GM21360 (cell line): ENCODE measurements around the gene IDE.
"Not testable (repeated sequence)": the region's sequence is repeated elsewhere in the genome, so short reads cannot be mapped to it uniquely, and the experiment has no call there.

Source experiments
- ATAC-seq: cut with Tn5 transposase; IDR thresholded peaks from one replicate; pipeline ENCODE4 v1.9.1; 2021; ENCODE audit warnings: mild to moderate bottlenecking, moderate library complexity; ENCODE audit not compliant: unreplicated experiment

The IDE gene

DNA sequence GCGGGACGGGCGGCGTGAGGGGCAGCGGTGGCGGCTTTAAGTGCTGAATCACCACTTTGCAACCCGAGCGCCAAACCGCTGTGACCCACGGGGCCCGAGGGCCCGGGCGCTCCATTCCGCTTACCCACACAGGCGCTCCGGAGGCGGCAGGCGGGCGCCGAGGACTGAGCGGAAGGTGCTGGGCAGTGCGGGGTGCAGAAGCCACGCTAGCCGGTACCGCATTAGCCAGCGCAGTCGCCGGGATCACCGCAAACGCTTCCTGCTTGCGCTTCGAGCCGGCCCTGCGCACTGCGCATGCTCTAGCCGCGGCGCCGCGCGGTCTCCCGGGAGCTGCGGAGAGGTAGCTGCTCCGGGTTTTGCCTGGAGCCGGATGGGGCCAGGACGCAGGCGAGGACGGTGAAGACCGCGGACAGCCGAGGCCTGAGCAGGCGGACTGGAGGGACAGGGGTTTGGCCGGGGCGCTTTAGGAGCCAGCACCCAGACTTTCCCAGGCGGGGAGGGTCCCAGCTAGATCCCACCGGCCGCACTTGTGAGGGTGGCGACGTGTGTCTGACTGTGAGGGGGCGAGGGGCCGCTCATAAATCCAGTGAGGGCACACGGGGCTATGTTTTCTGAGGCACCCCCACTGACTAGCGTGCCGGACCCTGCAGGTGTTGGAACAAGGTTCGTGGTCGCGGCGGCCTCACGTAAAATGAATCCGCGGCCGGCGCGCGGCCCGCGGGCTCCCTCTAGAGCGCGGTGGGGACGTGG lies at the start of gene IDE:
Gene IDE (minus strand): TSS at position 296 of the 750 bp plus-strand sequence. CDS start 74 bp downstream, at position 222.
- peak; percentile 67 for ATAC-seq

DNA sequence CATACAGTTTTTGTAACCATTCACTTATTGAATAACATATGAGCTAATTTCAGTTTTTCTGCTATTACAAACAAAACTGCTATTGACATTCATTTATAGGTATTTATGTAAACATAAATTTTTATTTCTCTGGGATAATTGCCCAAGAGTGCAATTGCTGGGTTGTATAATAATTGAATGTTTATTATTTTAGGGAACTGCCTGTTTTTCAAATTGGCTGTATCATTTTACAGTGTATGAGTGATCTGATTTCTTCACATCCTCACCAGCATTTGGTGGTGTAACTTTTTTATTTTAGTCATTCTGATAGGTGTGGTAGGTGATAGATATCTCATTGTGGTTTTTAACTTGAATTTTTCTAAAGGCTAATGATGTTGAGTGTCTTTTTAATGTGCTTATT lies 45.5 kb upstream of the IDE start:
- no peak for ATAC-seq

DNA sequence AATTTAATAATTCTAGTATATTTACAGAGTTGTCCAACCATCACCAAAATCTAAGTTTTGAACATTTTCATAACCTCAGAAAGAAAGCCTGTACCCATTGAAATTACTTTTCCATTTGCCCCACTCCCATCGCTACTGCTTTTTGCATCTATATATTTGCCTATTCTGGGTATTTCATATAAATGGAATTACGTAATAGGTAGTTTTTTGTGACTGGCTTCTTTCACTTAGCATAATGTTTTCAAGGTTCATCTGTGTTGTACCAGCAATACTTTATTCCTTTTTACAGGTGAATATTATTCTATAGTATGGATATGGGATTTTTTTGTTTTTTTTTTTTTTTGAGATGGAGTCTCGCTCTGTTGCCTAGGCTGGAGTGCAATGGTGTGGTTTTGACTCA lies 41.6 kb upstream of the IDE start:
- ATAC-seq, result no peak

DNA sequence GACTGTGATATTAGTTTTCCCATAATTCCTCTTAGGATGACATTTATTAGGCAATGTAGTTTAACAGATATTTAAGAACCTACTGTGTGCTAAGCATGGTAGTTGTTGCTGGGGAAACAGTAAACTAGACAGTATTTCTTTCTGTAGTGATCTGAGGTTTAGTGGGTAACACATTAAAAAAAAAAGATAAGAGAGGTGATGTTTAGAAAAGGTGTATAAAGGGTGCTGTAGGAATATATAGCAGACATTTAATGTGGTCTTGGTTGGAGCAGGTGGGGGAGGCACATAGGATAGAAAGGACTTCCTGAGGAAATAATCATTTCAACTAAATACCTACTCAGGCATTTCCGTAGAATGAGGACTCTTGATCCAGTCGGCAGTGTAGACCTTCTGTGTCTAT lies 30.9 kb upstream of the IDE start:
- ATAC-seq, result no peak

DNA sequence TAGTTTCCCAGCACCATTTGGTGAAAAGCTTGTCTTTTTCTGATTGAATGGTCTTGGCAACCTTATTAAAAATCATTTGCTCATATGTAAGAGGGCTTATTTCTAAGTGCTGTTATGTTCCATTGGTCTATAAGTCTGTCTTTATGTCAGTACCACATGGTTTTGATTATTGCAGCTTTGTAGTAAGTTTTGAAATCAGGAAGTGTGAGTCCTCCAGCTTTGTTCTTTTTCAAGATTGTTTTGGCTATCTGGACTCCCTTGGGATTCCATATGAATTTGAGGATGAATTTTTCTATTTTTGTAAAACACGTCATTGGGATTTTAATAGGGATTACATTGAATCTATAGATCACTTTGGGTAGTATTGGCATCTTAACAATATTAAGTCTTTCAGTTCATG lies 24.4 kb upstream of the IDE start:
- no peak for ATAC-seq

DNA sequence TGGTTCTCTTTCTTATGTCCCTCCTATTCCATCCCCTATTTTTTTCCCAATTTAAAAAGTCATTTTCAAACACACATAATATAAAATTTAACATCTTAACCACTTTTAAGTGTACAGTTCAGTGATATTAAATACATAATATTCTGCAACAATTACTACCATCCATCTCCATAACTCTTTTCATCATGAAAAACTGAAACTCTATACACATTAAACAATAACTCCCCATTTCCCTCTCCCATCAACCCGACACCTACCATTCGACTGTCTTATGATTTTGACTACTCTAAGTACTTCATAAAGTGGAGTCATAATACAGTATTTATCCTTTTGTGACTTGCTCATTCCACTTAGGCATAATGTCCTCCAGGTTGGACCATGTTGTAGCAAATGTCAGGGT lies 21.6 kb upstream of the IDE start:
- no peak for ATAC-seq

DNA sequence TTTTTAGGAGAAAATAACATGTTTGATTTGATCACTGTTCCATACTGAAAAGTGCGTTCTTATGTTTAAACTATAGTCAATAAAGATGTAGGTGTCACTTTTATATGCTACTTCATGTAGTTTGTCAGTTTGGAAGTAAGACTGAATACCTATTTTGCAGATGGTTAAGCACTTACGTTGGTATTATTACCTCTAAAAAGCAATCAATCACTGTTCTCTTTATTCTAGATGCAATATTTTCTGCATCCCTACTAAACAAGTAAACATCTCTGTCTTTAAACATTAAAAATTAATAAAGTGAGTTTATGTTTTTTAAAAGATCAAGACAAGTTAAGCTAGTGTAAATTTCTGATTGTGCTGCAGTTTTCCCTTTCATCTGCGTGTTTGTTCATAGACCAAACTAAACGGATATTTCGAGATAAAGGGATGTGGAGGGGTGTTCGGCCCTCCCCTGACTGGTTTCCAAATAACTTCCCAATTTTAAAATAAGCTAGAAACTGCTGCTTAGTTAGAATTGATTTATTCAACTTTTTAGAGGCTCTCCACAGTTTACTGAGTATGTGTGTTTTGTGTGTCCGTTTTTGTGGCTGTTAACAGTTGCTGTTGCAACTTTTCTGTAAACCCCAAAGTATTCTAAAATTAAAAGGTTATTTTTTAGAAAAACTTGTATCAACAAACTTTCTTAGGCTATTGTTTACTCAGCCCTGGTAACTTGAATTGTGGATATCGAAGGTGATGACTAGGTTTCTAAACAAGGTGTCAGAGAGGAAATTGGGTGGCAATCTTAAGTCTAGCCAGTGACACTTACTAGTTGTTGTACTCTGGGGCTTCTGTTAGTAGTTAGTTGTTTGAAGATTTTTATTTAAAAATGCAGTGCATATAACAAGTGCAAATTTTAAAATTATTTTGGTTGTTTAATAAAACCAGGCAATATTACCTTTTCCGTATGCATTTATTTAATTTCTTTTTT lies 20.0 kb upstream of the IDE start:
- no peak for ATAC-seq

DNA sequence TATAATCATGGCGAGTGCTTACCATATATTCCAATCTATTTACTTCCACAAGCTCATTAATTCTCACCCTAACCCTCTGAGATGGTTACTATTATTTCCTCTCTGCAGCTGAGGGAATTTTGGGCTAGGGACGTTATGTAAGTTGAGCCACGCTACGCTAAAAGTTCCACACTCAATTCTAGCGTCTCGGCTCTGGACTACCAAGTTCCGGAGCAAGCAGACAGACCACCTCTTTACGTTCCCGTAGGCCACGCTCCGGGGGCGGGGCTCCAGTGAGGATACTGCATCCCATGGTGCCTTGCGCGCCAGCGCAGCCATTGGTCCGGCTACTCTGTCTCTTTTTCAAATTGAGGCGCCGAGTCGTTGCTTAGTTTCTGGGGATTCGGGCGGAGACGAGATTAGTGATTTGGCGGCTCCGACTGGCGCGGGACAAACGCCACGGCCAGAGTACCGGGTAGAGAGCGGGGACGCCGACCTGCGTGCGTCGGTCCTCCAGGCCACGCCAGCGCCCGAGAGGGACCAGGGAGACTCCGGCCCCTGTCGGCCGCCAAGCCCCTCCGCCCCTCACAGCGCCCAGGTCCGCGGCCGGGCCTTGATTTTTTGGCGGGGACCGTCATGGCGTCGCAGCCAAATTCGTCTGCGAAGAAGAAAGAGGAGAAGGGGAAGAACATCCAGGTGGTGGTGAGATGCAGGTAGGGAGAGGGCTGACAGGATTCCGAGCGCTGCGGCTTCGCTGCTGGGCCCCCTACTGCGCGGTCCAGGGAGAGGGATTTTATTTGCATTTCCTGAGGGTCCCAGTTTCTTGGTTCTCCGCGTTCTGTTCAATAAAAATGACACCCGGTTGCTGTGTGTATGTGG lies 19.1 kb upstream of the IDE start, which contains the start of gene KIF11:
Gene KIF11 (plus strand): TSS at position 370 of the 858 bp plus-strand sequence. CDS start 246 bp downstream, at position 616.
- peak; percentile 74 for ATAC-seq

DNA sequence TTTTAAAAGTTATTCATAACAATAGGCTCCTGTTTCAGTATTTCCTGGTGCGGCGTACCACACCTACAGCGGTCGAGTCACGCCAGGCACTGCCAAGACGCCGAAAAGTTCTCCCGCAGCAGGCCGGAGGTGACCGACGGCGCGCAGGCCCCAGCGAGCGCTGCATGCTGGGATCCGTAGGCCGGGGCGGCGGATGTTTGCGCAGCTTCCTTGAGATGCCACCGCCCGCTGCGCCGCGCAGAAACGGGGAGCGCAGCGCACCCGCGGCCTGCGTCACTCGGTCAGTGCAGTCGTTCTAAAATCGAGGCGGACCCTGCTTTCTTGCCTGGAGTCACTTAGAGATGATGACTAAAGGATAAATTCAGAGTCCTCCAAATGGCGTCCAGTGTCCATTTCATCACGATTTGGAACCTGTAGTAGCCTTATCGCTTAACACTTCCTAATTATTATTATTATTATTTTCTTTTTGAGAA lies 17.7 kb upstream of the IDE start:
- ATAC-seq, result peak; percentile 72

DNA sequence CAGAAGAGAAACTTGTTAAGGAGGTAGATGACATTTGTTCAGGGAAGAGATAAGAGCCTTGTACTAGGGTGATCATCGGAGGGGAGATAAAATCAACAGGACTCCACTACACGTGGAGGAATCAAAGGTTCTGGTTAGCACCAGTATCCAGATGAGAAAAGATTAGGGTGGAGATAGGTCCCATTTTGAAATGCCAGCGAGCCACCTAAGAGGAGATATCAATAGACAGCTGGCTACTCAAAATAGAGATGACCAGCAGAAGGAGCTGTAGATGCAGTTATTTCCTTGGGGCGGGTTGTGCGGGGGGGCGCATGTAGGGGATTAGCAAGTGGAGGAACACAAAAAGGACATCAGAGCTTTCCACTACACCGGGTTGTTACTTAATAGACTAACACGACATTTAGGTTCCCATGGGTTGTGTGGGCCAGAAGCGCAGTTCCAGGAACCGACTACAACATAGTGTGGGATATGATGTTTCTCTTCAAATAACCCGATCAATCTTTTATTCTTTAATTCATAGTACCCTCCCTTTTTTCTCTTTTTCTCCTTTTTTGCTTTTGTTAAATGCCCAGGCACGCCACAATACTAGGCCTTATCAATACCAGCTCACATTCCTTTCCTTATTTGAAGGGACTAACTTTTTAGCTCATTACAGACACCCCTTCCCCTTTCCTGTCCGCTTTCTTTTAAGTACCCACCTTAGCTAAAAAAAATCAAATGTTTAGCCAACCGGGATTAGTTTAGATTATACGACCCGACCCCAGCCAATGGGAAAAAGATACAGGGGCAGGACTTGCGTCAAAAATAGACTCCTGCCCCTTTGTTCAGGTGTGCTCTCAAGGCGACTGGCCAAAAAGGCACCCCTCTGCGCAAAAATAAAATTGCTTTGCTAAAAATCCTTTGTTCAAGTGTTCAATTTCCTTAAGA lies 17.0 kb upstream of the IDE start:
- ATAC-seq, result peak; percentile 5

DNA sequence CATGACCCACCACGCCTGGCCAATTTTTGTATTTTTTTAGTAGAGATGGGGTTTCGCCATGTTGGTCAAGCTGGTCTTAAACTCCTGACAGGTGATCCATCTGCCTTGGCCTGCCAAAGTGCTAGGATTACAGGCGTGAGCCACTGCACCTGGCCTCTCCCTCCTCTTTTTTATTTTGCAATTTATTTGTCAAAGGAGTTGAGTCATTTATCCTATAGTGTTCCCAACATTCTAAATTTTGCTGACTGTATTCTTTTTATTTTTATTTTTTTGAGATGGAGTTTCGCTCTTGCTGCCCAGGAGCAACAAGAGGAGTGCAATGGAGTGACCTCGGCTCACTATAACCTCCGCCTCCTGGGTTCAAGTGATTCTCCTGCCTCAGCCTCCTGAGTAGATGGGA lies 8.5 kb upstream of the IDE start:
- ATAC-seq, result not testable (repeated sequence)

DNA sequence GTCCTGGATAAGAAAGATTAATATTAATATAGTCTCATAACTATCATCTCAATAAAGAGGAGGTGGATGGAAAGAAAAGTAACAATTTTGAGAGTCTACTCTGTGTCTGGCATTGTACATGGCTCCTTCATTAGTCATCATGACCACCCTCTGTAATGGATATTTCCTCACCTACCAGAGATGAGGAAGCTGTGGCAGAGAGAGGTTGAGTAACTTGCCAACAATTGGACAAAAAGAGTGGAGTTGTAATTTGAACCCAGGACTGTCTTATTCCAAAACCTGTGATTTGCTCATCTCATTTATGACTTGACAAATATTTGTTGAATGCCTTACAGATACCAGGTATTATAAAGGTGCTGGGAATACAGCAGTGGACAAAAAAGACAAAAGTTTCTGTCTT lies 2.1 kb upstream of the IDE start:
- ATAC-seq, result no peak

DNA sequence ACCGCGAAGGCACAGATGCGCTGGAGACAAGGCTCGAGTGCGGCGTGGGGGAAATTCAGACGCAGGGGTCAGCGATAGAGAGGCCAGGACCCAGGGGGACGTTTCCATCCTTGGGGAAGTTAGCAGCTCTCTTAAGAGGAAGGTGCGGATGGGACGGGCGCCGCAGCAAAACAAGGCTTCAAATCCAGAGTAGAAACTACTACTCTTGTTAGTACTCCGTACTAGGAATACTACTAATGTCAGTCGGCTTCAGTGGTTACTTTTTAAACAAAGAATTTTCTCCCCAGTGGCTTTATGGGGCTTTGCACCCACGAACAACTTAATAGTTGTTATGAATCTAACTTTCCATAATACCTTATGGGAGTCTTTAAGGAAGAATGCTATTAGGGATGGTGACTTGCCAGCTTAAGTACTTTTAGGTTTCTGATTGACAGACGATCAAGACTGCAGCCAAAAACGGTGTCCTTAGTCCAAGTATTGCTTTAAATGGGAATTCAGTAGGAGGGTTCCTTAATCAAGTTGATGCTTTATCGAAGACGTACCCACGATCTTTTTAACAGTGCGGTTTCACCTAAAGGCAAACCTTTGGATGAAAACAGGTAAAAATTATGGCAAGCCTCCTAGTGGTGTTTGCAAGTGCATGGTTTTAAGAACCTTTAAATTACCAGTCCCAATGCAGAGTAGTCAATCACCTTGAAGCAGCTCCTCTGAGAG lies 812 bp upstream of the IDE start:
- peak; percentile 2 for ATAC-seq

DNA sequence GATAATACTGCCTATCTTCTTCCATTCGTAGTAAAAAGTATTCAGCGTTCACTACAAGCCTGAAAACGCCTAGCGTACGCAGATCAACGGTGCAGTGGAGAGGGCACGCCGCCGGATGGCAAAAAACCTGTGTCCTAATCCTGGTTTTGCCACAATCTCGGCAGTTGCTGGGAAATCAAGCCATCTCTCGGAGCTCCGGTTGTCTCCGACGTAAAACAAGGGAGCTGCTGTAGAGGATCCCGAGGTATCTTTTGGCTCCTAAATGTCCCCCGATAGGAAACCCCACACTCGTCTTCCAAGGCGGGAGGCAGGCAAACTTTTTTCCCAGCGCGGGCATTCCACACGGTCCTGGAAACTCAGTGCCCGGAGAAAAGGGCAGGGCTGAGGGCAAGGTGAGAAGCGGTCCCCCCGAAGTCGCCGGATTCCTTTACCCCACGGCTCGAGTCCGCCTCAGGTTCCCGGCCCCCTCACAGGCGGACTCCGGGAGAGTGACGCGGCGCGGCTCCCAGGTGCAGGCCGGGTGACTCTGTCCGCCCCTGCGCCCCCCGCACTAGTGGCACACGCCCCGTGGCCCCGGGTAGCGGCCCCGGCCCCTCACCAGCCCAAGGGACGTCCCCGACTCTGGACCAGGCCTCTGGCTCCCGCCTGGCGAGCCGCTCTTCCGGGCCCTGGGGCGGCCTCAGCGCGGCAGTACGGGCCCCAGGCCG lies 649 bp downstream of the IDE start:
- peak; percentile 34 for ATAC-seq

DNA sequence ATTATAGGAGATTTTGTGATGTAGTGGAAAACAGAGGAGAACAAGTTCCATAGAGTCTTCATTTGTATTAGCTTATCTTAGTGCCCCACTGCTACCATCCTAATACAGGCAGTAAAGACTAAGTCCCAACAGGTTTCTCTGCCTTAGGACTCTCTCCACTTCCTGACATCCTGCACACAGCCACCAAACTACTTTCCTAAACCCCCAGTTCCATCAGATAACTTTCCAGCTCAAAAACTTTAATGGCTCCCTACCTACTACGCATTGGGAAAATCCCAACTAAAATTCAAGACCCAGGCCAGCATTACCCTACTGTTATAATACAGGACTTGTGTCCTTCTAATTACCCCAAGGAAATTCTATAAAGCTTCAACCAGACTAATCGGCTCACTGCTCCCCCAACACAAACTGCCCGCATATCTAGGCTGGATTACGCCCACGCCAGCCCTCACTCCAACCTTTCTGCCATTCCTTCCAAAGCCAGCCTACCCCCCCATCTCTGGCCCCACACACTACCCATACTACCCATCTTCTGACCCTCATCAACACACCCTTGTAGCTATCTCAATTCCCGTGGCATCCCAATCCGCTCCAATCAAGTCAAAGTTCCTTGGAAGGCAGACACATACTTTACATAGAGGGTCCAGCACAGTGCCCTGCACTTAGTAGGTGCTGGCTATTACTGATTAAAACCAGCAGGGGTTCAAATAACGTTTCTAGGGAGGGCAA lies 1.4 kb downstream of the IDE start:
- ATAC-seq, result no peak

DNA sequence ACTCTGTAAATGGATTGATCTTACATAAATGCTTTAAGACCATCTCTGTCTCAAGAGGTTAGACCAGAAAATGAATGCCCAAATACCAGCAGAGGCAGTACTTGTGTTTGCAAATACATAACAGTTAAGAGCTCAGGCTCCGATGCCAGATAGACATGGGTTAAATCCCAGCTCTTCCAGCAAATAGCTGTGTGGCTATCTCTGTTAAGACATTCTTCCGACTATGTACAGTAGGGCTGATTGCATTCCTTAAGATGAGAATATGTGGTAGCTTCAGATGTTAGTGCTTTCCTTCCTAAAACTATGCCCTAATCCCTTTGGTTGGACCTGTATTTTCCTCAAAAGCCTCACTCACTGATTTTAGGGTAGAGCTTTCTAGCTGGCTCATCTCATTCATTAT lies 2.2 kb downstream of the IDE start:
- no peak for ATAC-seq

DNA sequence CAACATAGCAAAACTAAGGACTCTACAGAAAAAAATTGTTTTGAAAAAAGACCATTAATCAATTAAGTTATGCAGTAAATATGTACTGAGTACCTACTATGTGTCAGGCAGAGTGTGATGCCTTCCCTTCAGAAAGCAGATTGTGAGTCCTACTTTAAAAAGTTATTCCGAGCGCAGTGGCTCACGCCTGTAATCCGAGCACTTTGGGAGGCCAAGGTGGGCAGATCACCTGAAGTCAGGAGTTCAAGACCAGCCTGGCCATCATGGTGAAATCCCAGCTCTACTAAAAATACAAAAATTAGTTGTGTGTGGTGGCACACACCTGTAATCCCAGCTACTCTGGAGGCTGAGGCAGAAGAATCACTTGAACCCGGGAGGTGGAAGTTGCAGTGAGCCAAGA lies 4.2 kb downstream of the IDE start:
- ATAC-seq, result not testable (repeated sequence)

DNA sequence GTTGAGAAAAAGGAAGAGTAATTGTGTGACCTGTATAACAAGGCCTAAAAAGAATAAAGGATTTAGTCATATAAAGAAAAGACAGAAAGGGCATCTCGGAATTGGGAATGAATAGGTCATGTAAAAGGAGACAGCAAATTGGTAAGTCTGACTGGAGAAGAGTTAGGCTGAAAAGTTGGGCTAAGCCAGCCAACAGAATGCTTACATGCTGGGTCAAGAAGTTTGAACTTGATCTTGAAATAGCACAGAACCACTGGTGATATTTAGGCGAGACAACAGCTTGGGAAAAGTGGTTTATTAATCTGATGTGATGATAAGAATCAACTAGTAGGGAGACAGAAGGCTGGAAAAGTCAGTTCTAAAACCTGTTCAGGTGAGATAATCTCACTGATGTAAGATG lies 4.8 kb downstream of the IDE start:
- no peak for ATAC-seq
